Ishikawa (cell line): Measurements from ENCODE around the gene CAPZB.

Source experiments
- CEBPB ChIP-seq: IDR thresholded peaks from 2 replicates; pipeline ENCODE4 v1.6.1; 2012
- EP300 ChIP-seq: IDR thresholded peaks from 2 replicates; pipeline ENCODE4 v1.6.1; 2012; ENCODE audit warnings: borderline replicate concordance
- MAX ChIP-seq: IDR thresholded peaks from 2 replicates; pipeline ENCODE4 v1.6.1; 2012
- REST ChIP-seq: IDR thresholded peaks from 2 replicates; pipeline ENCODE4 v1.6.1; 2012; ENCODE audit warnings: low read depth, mild to moderate bottlenecking
- TAF1 ChIP-seq: IDR thresholded peaks from 2 replicates; pipeline ENCODE4 v1.6.1; 2012; ENCODE audit warnings: low read depth, mild to moderate bottlenecking
- TCF12 ChIP-seq: IDR thresholded peaks from 2 replicates; pipeline ENCODE4 v1.6.1; 2012; ENCODE audit warnings: low read depth
- ZBTB7A ChIP-seq: IDR thresholded peaks from 2 replicates; pipeline ENCODE4 v1.6.1; 2012; ENCODE audit warnings: low read depth

- no peak for TF ChIP-seq MAX
- TF ChIP-seq EP300: no peak
- no peak for TF ChIP-seq CEBPB
- no peak for TF ChIP-seq TCF12
- no peak for TF ChIP-seq REST
- TF ChIP-seq ZBTB7A: no peak
- no peak for TF ChIP-seq TAF1
Observed at GRCh38 chr1:19409477-19410341, 75.6 kb downstream of the CAPZB start.
